HepG2 (cell line): Measurements from ENCODE around the gene CSE1L. TPM values are rescaled to one million over a fixed set of nuclear protein-coding genes. Genes with fewer than 3 reads are reported as not detected.
A peak's percentile ranks its signal among the peaks of the same experiment; 100 is the strongest.

ENCODE experiments used
- CHD4 ChIP-seq: fragments of 200-600 bp; sonication (generic); IDR thresholded peaks from 2 replicates; pipeline ENCODE4 v1.7.0; 2017; ENCODE audit warnings: mild to moderate bottlenecking, low read length, borderline replicate concordance
- HOXA9 ChIP-seq: sonication (generic); formaldehyde crosslinking; IDR thresholded peaks from 2 replicates; pipeline ENCODE4 v1.8.1; 2022; ENCODE audit warnings: missing genetic modification reagents, mild to moderate bottlenecking, moderate library complexity, borderline replicate concordance
- KDM1A ChIP-seq: IDR thresholded peaks from 2 replicates; pipeline ENCODE4 v1.6.1; 2016; ENCODE audit warnings: missing compliant biosample characterization
- KDM6A ChIP-seq: IDR thresholded peaks from 2 replicates; pipeline ENCODE4 v1.6.1; 2016; ENCODE audit warnings: low read depth
- POLR2AphosphoS2 ChIP-seq: IDR thresholded peaks from 2 replicates; pipeline ENCODE4 v1.6.1; 2011; ENCODE audit warnings: low read depth, low read length, improper control_type of control experiment
- TEAD3 ChIP-seq: optimal IDR thresholded peaks from 2 replicates; pipeline ENCODE3; 2016; ENCODE audit warnings: borderline replicate concordance
- ZMYM3 ChIP-seq: sonication (generic); formaldehyde crosslinking; IDR thresholded peaks from 2 replicates; pipeline ENCODE4 v1.5.1; 2020; ENCODE audit warnings: mild to moderate bottlenecking, missing genetic modification reagents
- ZNF776 ChIP-seq: sonication (generic); formaldehyde crosslinking; IDR thresholded peaks from 2 replicates; pipeline ENCODE4 v1.4.0; 2020; ENCODE audit warnings: mild to moderate bottlenecking, missing genetic modification reagents
- polyA plus RNA-seq, 8 experiments: library from polyadenylated mRNA; depleted of rRNA in 3 of 8; stranded (reverse) in 7 of 8; unstranded in 1 of 8; fragments of >200 nt; fragmentation: Illumina TruSeq in 4 of 8; extraction: Trizol in 4 of 8; gene quantifications; 2 replicates each; pipeline versions ENCODE4 v1.2.1 to v1.2.3, GENCODE V29; 2011 to 2016; ENCODE audit warnings: low read depth in 4 of 8, missing spikeins in 1 of 8, mixed read lengths in 1 of 8; ENCODE audit not compliant: insufficient read depth in 1 of 8
- total RNA-seq, 5 experiments: library from RNA; depleted of rRNA; stranded (reverse); fragments of >200 nt; fragmentation: Illumina TruSeq; extraction: Trizol; gene quantifications; 2 replicates each; pipeline ENCODE4 v1.2.3, GENCODE V29; 2016; ENCODE audit warnings: low read depth in 1 of 5
- TF ChIP-seq, protein P1 (sequence below): sonication (generic); formaldehyde crosslinking; IDR thresholded peaks from 2 replicates; pipeline ENCODE4 v1.4.0; 2020; ENCODE audit warnings: missing genetic modification reagents
- TF ChIP-seq, protein P2 (sequence below): IDR thresholded peaks from 2 replicates; pipeline ENCODE4 v1.6.1; 2016; ENCODE audit warnings: low read depth
- TF ChIP-seq, protein P3 (sequence below): fragments of 450-650 bp; IDR thresholded peaks from 2 replicates; pipeline ENCODE4 v1.6.1; 2017
- TF ChIP-seq, protein P4 (sequence below): sonication (generic); formaldehyde crosslinking; IDR thresholded peaks from 2 replicates; pipeline ENCODE4 v1.5.0; 2020; ENCODE audit warnings: mild to moderate bottlenecking, missing genetic modification reagents
- TF ChIP-seq, protein P5 (sequence below): sonication (generic); formaldehyde crosslinking; IDR thresholded peaks from 2 replicates; pipeline ENCODE4; 2020; ENCODE audit warnings: missing genetic modification reagents, mild to moderate bottlenecking, borderline replicate concordance
- TF ChIP-seq, protein P6 (sequence below): sonication (generic); formaldehyde crosslinking; IDR thresholded peaks from 2 replicates; pipeline ENCODE4 v1.4.0; 2020; ENCODE audit warnings: mild to moderate bottlenecking, missing genetic modification reagents

The CSE1L gene
- total and polyA plus RNA-seq, 2 of the 13 experiments (the other 11 are each of a cell fraction or from before 2014, with no cell fraction given): 56.9 to 258 TPM

DNA sequence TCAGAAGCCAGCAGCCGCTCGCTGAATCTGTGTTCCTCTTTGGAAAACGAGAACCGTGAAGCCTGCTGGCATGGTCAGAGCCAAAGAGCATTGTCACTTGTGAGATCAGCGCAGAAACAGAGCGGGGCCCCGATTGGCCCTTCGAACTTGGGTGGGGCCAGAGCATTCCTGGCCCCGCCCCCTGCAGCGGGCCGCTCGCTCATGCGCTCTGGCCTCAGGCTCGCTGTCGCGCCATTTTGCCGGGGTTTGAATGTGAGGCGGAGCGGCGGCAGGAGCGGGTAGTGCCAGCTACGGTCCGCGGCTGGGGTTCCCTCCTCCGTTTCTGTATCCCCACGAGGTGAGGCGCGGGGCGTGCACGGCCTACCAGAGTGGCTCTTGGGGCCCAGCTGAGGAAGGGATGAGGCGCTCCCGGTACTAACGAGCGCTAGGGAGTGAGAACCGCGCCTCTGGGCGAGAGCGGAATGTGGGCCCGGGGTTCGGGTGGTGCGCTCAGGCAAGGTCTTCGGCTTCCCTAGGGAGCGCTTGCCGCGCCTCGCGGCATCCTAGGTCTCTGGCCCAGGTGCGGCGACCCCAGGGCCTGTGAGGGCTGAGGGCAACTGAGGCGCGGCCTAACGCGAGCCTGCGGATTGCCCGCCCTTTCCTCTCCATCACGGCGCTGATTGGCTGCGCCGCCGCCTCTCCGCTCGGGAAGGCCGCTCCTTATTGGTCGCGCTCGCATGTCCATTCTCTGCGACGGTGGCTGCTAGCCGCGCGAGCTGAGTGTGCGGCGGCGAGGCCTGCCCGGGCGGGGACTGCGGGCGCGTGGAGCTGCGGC lies at the start of gene CSE1L (continued):
- TF ChIP-seq, protein P1, sequence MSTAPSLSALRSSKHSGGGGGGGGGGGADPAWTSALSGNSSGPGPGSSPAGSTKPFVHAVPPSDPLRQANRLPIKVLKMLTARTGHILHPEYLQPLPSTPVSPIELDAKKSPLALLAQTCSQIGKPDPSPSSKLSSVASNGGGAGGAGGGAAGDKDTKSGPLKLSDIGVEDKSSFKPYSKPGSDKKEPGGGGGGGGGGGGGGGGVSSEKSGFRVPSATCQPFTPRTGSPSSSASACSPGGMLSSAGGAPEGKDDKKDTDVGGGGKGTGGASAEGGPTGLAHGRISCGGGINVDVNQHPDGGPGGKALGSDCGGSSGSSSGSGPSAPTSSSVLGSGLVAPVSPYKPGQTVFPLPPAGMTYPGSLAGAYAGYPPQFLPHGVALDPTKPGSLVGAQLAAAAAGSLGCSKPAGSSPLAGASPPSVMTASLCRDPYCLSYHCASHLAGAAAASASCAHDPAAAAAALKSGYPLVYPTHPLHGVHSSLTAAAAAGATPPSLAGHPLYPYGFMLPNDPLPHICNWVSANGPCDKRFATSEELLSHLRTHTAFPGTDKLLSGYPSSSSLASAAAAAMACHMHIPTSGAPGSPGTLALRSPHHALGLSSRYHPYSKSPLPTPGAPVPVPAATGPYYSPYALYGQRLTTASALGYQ (CRISPR knock-in tag): peak; percentile 79; the same call in 1 of the 2 replicates
- TF ChIP-seq TEAD3 (CRISPR knock-in tag) (peak; percentile 93), ZNF776 (peak; percentile 62; the same call in 1 of the 2 replicates), HOXA9 (peak; percentile 98; the same call in 1 of the 2 replicates), CHD4 (no peak), ZMYM3 (no peak), KDM1A (no peak), KDM6A (no peak; the same call in none of the 2 replicates), POLR2AphosphoS2 (0 out of 2 replicates have a peak, but pooled peaks have one; percentile 80)
- TF ChIP-seq, protein P2, sequence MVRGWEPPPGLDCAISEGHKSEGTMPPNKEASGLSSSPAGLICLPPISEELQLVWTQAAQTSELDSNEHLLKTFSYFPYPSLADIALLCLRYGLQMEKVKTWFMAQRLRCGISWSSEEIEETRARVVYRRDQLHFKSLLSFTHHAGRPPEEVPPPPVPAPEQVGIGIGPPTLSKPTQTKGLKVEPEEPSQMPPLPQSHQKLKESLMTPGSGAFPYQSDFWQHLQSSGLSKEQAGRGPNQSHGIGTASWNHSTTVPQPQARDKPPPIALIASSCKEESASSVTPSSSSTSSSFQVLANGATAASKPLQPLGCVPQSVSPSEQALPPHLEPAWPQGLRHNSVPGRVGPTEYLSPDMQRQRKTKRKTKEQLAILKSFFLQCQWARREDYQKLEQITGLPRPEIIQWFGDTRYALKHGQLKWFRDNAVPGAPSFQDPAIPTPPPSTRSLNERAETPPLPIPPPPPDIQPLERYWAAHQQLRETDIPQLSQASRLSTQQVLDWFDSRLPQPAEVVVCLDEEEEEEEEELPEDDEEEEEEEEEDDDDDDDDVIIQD (CRISPR knock-in tag): peak; percentile 45; the same call in 1 of the 2 replicates
- TF ChIP-seq, protein P3, sequence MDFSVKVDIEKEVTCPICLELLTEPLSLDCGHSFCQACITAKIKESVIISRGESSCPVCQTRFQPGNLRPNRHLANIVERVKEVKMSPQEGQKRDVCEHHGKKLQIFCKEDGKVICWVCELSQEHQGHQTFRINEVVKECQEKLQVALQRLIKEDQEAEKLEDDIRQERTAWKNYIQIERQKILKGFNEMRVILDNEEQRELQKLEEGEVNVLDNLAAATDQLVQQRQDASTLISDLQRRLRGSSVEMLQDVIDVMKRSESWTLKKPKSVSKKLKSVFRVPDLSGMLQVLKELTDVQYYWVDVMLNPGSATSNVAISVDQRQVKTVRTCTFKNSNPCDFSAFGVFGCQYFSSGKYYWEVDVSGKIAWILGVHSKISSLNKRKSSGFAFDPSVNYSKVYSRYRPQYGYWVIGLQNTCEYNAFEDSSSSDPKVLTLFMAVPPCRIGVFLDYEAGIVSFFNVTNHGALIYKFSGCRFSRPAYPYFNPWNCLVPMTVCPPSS: no peak
- TF ChIP-seq, protein P4, sequence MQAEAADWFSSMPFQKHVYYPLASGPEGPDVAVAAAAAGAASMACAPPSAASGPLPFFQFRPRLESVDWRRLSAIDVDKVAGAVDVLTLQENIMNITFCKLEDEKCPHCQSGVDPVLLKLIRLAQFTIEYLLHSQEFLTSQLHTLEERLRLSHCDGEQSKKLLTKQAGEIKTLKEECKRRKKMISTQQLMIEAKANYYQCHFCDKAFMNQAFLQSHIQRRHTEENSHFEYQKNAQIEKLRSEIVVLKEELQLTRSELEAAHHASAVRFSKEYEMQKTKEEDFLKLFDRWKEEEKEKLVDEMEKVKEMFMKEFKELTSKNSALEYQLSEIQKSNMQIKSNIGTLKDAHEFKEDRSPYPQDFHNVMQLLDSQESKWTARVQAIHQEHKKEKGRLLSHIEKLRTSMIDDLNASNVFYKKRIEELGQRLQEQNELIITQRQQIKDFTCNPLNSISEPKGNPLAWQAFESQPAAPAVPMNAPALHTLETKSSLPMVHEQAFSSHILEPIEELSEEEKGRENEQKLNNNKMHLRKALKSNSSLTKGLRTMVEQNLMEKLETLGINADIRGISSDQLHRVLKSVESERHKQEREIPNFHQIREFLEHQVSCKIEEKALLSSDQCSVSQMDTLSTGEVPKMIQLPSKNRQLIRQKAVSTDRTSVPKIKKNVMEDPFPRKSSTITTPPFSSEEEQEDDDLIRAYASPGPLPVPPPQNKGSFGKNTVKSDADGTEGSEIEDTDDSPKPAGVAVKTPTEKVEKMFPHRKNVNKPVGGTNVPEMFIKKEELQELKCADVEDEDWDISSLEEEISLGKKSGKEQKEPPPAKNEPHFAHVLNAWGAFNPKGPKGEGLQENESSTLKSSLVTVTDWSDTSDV: peak; percentile 99
- TF ChIP-seq, protein P5, sequence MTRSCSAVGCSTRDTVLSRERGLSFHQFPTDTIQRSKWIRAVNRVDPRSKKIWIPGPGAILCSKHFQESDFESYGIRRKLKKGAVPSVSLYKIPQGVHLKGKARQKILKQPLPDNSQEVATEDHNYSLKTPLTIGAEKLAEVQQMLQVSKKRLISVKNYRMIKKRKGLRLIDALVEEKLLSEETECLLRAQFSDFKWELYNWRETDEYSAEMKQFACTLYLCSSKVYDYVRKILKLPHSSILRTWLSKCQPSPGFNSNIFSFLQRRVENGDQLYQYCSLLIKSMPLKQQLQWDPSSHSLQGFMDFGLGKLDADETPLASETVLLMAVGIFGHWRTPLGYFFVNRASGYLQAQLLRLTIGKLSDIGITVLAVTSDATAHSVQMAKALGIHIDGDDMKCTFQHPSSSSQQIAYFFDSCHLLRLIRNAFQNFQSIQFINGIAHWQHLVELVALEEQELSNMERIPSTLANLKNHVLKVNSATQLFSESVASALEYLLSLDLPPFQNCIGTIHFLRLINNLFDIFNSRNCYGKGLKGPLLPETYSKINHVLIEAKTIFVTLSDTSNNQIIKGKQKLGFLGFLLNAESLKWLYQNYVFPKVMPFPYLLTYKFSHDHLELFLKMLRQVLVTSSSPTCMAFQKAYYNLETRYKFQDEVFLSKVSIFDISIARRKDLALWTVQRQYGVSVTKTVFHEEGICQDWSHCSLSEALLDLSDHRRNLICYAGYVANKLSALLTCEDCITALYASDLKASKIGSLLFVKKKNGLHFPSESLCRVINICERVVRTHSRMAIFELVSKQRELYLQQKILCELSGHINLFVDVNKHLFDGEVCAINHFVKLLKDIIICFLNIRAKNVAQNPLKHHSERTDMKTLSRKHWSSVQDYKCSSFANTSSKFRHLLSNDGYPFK (CRISPR knock-in tag): peak; percentile 90; the same call in 1 of the 2 replicates
- TF ChIP-seq, protein P6, sequence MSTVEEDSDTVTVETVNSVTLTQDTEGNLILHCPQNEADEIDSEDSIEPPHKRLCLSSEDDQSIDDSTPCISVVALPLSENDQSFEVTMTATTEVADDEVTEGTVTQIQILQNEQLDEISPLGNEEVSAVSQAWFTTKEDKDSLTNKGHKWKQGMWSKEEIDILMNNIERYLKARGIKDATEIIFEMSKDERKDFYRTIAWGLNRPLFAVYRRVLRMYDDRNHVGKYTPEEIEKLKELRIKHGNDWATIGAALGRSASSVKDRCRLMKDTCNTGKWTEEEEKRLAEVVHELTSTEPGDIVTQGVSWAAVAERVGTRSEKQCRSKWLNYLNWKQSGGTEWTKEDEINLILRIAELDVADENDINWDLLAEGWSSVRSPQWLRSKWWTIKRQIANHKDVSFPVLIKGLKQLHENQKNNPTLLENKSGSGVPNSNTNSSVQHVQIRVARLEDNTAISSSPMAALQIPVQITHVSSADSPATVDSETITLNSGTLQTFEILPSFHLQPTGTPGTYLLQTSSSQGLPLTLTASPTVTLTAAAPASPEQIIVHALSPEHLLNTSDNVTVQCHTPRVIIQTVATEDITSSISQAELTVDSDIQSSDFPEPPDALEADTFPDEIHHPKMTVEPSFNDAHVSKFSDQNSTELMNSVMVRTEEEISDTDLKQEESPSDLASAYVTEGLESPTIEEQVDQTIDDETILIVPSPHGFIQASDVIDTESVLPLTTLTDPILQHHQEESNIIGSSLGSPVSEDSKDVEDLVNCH: no peak; the same call in none of the 2 replicates
